Tongue (tissue), 2 donors: ENCODE results near the gene CHRNG. TPM values are rescaled to one million over a fixed set of nuclear protein-coding genes. Genes with fewer than 3 reads are reported as not detected.
"Not testable (repeated sequence)": the region's sequence is repeated elsewhere in the genome, so short reads cannot be mapped to it uniquely, and the experiment has no call there.

Source experiments
- DNase-seq: peaks from one replicate; pipeline ENCODE4 v3.0.0-alpha.2; 2015
- total RNA-seq: library from RNA; depleted of rRNA; stranded (reverse); fragments of >200 nt; gene quantifications from one replicate; pipeline ENCODE4 v1.2.3, GENCODE V29; 2014

Gene CHRNG
- total RNA-seq, 1 donor from 2014 or later, result 19.5 TPM

DNA sequence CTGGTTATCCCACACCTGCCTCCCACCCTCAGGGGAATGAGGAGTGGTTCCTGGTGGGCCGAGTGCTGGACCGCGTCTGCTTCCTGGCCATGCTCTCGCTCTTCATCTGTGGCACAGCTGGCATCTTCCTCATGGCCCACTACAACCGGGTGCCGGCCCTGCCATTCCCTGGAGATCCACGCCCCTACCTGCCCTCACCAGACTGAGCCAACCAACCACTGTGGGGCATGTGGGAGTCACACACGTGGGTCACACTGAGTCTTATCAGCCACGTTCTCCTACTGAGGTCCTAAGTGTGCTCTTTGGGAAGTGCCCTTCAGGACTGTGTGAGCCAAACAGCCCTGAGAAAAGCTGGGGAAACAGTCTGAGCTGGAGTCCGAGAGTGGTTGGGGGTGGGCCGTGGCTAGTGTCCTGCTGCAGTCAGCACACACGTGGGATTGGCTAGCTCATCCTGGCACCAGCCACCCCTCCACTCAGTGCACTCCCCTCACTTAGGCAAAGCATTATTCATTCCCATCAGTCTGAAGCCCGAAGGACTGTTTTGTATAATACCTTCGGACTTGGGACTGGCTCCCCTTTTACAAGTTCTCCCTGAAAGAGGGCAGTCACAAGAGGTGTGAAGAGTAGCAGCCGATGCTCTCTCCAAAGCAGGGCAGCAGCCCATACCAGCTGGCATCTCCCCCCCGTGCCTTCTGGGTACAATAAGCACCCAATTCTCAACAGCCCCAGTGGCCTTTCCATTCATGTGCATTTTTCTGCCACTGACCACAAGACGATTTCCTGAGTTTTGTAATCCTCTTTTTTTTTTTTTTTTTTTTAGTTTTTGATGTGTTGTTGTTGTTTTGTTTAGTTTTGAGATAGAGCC is 6.3 kb downstream of the CHRNG start:
- DNase-seq, result no peak

DNA sequence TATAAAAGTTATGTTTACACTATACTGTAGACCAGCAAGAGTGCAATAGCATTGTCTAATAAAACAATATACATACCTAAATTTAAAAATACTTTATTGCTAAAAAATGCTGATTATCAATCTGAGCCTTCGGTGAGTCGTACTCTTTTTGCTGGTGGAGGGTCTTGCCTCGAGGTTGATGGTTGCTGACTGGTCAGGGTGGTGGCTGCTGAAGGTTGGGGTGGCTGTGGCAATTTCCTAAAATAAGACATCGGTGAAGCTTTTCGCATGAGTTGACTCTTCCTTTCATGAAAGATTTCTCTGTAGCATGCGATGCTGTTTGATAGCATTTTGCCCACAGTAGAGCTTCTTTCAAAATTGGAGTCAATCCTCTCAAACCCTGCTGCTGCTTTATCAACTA is 8.5 kb downstream of the CHRNG start:
- no peak for DNase-seq

DNA sequence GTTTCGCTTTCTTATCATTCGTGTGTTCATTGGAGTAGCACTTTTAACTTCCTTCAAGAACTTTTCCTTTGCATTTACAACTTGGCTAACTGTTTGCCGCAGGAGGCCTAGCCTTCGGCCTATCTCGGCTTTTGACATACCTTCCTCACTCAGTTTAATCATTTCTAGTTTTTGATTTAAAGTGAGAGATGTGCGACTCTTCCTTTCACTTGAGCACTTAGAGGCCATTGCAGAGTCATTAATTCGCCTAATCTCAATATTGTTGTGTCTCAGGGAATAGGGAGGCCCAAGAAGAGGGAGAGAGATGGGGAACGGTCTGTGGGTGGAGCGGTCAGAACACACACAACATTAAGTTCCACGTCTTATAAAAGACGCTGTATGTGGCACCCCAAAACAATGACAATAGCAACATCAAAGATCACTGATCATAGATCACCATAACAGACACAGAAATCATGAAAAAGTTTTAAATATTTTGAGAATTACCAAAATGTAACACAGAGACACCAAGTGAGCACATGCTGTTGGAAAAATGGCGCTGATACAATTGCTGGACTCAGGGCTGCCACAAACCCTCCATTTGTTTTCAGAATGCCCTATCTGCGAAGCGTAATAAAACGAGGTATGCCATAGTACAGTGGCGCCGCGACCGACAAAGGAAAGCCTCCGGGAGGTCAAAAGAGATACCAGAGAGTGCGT is 10.3 kb downstream of the CHRNG start:
- no peak for DNase-seq

DNA sequence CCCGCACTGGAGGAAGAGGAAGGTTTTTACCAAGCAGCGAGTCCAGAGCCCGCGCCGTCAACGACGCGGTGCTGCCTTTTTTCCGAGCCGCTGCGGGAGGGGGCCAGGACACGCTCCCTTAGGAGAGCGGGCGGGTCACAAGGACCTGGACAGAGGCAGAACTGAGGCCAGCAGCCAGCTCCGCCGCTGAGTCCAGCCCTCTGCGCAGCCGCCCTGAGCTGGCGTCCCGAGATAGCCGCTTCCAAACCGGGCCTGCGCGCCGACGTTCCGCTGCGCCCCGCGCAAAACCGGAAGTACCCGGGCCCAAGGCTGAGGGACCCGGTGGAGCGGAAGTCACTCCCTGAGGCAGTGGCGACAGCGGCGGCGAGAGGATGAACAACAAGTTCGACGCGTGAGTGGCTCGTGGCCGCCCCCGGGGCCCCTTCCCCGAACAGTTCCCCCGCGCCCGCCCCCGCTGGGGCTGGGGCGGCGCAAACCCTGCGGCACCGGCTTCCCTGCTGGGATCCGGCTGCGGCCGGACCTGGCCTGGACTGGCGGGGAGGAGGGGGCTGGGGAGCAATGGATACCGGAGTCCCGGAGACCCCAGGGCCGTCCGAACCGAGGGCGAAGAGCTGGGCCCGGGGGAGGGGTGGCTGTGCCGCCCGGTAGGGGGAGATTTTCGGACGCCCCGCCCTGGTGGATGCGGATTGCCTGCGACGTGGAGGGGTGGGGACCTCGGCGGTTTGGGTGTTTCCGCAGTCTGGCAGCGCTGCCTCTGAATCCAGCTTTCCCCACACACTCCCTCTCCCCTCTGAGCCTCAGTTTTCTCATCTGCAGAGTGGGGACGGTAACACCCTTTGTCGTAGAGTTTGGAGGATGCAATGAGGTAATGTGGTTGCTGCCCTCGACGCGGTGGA is 11.1 kb downstream of the CHRNG start, which contains the start of the genes EIF4E2 and TIGD1:
Gene EIF4E2 (plus strand): TSS at position 336 of the 896 bp plus-strand sequence. CDS start 36 bp downstream, at position 372.
Gene TIGD1 (minus strand): TSS at position 204 of the 896 bp plus-strand sequence. CDS start 675 bp downstream, outside the sequence.
- peak; percentile 98 for DNase-seq

DNA sequence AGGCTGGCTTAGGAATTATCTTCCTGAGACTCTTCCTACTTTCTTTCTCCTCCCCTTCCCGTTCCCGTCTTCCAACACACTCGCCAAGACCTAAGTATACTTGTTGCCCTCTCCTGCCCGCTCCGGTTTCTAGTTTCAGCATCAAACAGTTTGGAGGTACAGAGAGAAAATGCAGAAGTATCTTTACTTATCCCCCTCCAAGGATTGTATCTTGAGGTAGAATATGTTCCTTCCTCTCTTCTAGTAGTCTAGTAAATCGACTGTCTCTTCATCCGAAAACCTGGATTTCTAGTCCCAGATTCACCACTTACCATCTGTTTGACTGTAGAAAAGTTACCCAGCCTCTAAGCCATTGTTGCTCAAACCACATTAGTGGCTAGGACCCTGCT is 11.8 kb downstream of the CHRNG start:
- DNase-seq, result no peak

DNA sequence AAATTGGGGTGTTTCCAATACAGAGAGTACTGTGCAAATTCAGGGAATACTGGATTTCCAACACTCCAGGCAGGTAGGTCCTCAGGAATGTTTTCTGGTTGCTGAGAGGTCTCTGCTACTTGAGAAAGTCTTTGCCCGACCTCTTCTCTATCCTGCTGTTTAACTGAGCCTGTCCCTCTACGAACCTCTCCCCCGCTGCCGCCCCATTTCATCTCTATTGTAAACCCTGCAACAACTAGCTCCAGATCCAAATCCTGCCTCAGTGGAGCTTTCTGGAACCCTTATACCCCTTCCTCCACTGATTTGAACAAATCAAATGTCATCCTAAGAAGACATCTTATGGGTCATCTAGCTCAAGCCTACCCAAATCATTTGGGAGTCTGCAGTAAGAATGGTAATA is 12.3 kb downstream of the CHRNG start:
- no peak for DNase-seq

DNA sequence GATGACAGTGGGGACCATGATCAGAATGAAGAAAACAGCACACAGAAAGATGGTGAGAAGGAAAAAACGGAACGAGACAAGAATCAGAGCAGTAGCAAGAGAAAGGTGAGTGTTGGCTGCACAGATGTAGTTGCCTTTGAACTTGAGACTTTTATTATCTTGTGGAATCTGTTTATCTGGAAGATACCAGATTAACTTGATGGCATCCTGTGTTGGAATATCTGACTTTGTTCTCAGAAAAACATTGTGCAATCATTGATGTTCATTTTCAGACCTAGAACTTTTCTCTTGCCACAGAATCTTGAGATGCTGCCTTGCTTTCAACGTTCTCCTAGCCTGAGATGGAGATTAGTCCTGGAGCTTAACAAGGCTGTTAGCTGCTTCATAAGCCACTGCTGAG is 16.9 kb downstream of the CHRNG start:
- no peak for DNase-seq

DNA sequence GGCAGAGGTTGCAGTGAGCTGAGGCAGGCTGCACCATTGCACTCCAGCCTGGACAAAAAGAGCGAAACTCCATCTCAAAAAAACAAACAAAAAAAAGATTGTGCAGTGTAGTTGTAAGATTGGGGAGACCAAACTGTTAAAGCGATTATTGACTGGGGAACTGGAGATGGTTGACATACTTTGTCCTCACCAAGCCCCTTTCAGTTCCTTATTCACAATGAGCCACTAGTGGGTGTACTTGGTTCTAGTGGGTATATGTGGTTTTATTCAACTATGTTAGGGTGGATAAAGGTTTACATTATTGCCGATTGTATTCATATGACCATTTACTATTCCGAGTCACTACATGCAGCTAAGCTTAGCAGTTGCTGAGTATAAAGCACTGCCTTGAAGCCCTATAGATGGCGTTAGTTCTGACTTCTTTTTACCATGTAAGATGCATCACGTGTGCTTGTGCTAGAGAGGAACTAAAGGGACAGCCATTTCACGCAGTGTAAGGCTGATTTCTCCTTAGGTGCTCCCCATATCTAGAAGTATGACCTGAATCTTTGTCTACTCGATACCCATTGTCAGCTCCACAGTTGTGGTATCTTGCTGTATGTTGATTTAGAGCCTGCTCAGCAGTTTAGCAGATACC is 23.1 kb downstream of the CHRNG start:
- DNase-seq, result no peak

DNA sequence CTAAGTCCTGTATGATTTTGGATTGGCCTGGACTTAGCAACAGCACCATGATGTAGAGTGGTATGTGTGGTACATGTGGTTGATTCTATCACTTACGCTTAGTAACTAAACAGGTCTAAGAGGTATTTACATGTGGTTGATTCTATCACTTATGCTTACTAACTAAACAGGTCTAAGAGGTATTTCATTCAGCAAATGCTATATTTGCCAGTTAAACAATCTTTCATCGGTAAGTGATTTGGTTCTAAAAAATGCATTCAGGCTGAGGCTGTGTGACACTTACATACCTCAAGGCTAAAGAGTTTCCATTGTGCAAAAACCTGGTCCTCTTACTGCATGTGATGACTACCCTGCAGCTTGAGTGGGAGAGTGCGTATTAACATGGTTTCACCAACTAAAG is 24.1 kb downstream of the CHRNG start:
- no peak for DNase-seq

DNA sequence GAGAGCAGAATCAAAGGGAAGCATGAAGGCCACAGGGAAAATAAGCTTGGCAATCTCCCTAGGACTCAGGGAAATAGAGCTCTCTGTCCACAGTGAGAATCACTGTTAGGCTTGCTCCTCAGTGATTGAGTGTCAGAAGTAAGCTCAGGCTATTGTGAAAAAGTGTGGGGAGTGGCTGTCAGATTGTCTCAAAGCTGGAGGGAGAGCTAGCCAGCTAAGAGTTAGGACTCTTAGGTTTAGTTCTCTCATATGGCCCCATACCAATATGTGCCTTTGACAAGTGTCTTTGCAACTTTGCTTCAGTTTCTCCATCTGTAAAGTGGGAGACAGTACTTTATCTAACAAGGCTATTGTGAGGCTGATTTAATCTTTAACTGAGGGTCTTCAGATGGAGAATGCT is 28.2 kb downstream of the CHRNG start:
- DNase-seq, result no peak

DNA sequence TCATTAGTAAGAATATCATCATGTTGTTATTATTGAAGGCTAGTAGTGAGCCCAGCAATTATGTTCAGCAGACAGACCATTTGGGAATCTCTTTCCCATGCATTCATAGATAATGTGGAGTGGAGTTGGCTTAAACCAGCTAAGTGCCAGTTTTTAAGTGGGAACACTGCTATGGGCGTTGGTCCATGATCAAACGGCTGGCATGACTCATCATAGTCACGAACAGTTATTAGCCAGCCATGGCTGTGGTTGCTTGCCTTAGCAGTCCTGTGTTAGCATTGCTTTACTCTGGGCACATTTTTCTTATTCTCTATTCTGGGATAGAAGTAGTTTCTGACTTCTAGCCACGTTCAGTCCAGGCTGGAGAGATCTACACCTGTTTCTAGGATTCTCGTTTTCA is 28.7 kb downstream of the CHRNG start:
- DNase-seq, result no peak

DNA sequence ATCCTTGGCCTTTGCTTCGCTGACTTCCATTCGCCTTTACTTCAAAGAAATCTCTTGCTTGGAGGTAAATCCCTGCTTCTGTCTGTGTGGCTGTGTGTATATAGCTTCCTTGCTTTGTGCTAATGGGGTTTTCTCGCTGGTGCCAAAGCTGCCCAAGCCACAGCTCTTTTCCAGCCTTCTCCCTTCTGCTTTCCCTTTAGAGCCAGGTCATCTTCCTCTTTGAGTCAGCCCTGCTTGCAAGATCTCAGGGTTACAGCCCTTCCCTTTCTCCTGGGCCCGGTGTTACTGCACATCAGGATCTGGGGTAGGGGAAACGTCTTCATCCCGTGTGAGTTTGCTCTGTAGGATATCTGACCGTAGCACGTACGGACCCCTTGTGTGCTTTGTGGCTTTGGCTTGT is 30.0 kb downstream of the CHRNG start:
- no peak for DNase-seq

DNA sequence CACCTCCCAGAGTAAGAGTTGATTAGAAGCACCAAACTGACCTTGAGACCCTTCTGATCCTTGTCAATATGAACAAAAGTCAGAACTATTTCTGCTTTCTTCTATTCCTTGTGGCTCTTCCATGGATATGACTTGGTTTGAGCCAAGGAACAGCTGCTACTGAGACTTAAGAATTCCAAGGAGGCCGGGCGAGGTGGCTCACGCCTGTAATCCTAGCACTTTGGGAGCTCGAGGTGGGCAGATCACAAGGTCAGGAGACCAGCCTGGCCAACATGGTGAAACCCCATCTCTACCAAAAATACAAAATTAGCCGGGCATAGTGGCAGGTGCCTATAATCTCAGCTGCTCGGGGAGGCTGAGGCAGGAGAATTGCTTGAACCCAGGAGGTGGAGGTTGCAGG is 31.0 kb downstream of the CHRNG start:
- not testable (repeated sequence) for DNase-seq

DNA sequence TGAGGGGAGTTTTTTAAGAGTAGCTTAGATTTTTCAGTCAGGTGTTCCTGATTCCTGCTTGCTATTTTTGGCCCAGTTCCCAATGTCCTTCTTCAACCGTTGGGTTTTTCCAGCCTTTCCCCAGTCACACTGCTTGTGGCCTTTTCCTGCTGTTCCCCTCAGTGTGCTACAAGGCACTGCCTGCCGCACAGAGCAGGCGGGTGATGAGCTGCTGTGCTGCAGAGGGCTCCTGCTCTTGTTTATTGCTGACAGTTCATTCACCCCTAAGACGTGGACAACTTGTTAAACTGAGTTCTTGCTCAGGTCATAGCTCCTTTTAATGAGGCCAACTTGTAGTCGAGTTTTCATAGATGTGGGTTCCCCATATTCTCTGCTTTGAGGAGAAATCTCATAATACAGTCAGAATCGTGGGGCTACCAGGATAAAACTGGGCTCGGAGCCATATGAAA is 31.6 kb downstream of the CHRNG start:
- no peak for DNase-seq

DNA sequence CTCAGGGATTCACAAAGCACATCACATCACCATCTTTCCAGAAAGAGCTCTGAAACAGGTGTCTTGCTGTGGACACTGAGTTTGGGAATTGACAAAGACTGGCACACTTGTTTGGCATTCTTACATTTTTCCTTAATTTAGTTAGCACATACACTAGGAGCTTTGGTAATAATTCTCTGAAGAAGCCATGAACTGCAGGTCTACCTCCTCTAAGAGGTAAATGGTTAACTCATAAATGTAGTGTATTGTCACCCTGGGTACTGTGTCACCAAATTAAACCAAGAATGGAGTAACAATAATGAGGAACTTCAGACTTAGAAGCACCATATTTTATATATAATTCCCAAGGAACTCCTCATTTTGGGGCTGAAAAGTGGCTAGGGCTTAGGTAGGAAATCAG is 33.5 kb downstream of the CHRNG start:
- DNase-seq, result no peak

DNA sequence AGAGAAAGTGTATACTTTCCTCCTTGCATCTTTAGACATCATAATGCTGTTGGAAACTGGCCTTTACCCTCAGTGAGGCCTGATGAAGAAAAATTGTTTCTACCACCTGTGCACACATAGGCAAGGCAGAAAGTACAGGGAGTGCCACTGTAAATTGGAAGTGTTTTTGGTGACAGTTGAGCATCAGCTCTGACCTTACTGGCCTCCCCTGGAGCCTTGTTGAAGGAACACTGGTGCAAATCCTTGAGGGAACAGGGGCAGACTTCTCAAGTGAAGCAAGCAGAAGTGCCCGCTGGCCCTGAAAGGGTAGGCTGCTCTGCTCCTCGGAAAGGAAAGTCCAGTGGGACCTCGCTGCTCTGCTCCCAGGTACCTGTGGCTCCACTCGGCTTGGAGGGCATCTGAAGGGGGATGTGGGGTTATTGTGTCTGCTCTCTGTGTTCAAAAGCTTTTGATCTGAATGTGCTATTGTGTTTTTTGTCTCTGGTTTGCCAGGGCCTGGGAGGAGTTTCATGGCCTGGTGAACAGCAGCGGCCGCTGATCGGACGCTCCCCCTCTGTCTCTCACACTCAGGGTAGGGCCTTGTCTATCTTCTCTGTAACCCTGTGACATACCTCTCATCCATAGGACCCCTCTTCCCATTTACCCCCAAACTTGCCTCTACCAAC is 34.4 kb downstream of the CHRNG start:
- no peak for DNase-seq

DNA sequence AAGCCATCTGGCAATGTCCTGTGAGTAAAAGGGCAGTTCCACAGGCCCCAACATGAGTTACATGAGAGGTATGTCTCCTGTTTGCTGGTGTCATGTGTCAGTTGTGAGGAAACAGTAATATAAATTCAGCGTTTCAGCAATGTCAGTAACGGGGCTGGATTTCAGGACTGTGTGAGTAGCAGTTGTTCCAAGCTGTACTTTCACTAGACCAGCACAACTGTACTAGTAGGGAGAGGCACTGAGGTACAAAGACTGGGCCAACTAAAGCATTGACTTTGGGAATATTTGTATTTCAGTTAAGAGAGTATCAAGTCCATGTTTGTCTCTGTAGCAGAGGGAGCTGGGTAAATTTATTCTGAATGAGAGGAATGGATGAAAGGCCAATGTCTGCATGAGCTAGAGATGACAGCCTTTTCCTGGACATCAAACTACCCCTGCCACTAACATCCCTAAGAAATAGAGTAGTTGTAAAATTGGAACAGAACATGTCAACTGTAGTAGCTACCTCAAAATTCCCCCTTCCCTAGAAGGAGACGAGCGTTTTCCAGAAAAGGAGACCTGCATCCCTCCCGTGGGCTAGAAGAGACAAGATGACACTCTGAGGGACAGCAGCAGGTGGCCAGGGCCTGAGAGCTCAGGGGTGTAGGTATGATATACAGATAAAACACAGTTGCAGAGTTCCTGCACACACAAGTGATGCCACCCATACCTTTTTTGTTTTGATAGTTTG is 35.3 kb downstream of the CHRNG start:
- peak; percentile 91 for DNase-seq

DNA sequence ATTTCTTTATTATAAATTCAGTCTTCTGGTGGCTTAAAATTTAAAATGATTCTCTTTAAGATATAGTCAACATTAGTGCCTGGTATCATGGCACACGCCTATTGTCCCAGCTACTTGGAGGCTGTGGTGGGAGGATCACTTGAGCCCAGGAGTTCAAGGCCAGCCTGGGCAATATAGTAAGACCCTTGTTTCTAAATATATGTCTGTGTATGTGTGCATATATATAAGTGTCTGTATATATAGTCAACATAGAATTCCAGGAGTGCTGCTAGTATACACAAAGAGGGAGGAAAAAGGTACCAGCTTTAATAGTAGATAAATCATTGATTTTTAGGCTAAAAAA is 35.9 kb downstream of the CHRNG start:
- DNase-seq, result no peak

DNA sequence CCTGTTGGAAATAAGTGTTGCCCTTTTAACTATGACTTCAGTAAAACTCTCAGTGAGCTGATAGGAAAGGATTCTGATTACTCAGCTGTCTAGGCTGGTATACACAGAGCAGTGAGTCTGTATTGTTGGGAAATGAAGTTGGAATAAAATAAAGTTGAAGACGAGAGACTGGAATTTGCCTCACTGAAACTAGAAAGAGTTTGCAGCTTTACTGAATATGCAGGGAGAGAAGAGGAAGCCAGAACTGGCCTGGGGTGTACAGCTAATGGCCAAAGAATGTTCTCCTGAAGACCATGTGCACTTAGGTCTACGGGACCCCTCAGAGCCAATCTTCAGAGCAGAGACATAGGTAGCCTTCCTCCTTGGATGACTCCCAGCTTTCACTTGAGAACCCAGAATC is 37.5 kb downstream of the CHRNG start:
- no peak for DNase-seq

DNA sequence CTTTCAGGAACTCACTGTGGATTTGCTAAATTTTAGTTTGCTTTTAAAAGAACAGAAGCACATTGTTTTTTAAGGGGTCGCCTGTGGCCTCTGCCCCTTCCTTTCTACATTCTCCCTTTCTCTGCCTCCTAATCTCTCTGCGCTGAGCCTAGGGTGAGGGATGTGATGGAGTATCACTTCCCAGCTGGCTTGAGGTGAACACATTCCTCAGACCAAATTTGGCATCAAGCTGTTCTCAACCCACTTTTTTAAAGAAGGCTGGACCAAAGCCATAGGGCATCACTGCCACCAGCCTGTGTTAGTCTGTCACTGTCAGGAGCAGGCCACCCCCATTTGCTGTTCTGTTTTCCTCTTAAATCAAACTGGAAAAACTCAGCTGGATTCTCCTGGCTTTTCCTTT is 38.3 kb downstream of the CHRNG start:
- DNase-seq, result peak; percentile 61

DNA sequence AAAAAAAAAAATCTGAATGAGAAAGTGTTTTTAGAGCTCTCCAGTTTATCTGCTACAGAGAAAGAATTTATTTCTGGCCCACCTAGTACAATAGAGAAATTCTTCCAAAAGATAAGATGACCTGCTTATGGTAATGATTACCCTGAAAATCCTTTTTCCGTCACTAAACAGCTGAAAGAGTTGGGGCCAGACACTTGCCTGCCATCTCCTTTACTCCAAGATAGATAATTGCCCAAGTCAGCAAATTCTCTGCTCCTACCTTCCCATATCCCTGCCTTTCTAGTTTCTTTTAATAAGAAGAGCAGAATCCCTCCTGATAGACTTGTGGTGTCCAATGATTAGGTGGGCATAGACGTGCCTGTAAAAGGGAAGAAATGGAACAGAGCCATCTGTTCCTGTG is 39.1 kb downstream of the CHRNG start:
- DNase-seq, result no peak
